IMR-90 (cell line): ENCODE results near the gene GRAP. TPM values are rescaled to one million over a fixed set of nuclear protein-coding genes. Genes with fewer than 3 reads are reported as not detected.

Experiments
- ATAC-seq: fragments of 200-7000 bp; cut with Tn5 transposase; 2 replicates; pipeline ENCODE4 v1.9.1; 2020; ENCODE audit warnings: low read depth, mild to moderate bottlenecking, moderate library complexity
- BruUV-seq: library from RNA; stranded (reverse); fragments of 400-500 nt; replicated peaks from 2 replicates; lab custom pipeline; 2021; lab: Mats Ljungman, UMichigan
- CTCF ChIA-PET: fragments of 300-600 bp; formaldehyde crosslinking; extraction: SDS; loops from one replicate; lab custom pipeline; 2021; ENCODE audit warnings: antibody characterized with exemption; lab: Yijun Ruan, JAX
- POLR2A ChIA-PET: fragments of 300-600 bp; sonication (Branson Sonifier 250); formaldehyde crosslinking; loops from one replicate; lab custom pipeline; 2022; ENCODE audit warnings: antibody characterized with exemption; ENCODE audit not compliant: unreplicated experiment; lab: Charles Lee
- DNase-seq: peaks from one replicate; pipeline ENCODE4 v3.0.0; 2013
- H2AFZ ChIP-seq: replicated peaks from 2 replicates; pipeline ENCODE3; 2013; ENCODE audit warnings: low read length, mild to moderate bottlenecking; ENCODE audit not compliant: poor library complexity
- H2AK5ac ChIP-seq: 2 replicates; pipeline ENCODE4 v1.6.1; 2013; ENCODE audit warnings: low read depth, low read length, inconsistent platforms
- H2AK9ac ChIP-seq: replicated peaks from 2 replicates; pipeline ENCODE3; 2013; ENCODE audit warnings: mild to moderate bottlenecking, low read depth, low read length, moderate library complexity; ENCODE audit not compliant: poor library complexity
- H2BK120ac ChIP-seq: 2 replicates; pipeline ENCODE4 v1.6.1; 2013; ENCODE audit warnings: low read depth, low read length, inconsistent platforms
- H2BK15ac ChIP-seq: 3 replicates; pipeline ENCODE4 v1.6.1; 2013; ENCODE audit warnings: low read depth, low read length, inconsistent platforms
- H2BK20ac ChIP-seq: 2 replicates; pipeline ENCODE4 v1.6.1; 2013; ENCODE audit warnings: low read depth, mild to moderate bottlenecking, inconsistent platforms, low read length, moderate library complexity
- H2BK5ac ChIP-seq: 2 replicates; pipeline ENCODE4 v1.6.1; 2013; ENCODE audit warnings: mild to moderate bottlenecking, low read depth, low read length, inconsistent platforms; ENCODE audit not compliant: poor library complexity, severe bottlenecking
- H3K14ac ChIP-seq: replicated peaks from 2 replicates; pipeline ENCODE4 v1.6.1; 2013; ENCODE audit warnings: low read depth, low read length, inconsistent platforms
- H3K18ac ChIP-seq: 2 replicates; pipeline ENCODE4 v1.6.1; 2013; ENCODE audit warnings: low read depth, low read length, control low read depth
- H3K23ac ChIP-seq: 2 replicates; pipeline ENCODE4 v1.6.1; 2013; ENCODE audit warnings: low read depth, low read length, inconsistent platforms
- H3K27ac ChIP-seq: 2 replicates; pipeline ENCODE4 v1.5.1; 2013; ENCODE audit warnings: mild to moderate bottlenecking, control low read depth, low read length; ENCODE audit not compliant: insufficient read depth
- H3K27me3 ChIP-seq: 2 replicates; pipeline ENCODE4 v1.6.1; 2013; ENCODE audit warnings: low read length; ENCODE audit not compliant: control insufficient read depth, insufficient read depth
- H3K36me3 ChIP-seq: 2 replicates; pipeline ENCODE4 v1.6.1; 2013; ENCODE audit warnings: low read length, mixed read lengths; ENCODE audit not compliant: control insufficient read depth, insufficient read depth
- H3K4ac ChIP-seq: 2 replicates; pipeline ENCODE4 v1.6.1; 2013; ENCODE audit warnings: low read depth, low read length, inconsistent platforms
- H3K4me1 ChIP-seq: 2 replicates; pipeline ENCODE4 v1.6.1; 2013; ENCODE audit warnings: low read length, mixed read lengths; ENCODE audit not compliant: control insufficient read depth, insufficient read depth
- H3K4me2 ChIP-seq: 2 replicates; pipeline ENCODE4 v1.6.1; 2013; ENCODE audit warnings: low read depth, mild to moderate bottlenecking, control low read depth, low read length, moderate library complexity
- H3K4me3 ChIP-seq: 2 replicates; pipeline ENCODE4 v1.5.1; 2013; ENCODE audit warnings: low read depth, mild to moderate bottlenecking, control low read depth, low read length, moderate library complexity; ENCODE audit not compliant: insufficient read depth
- H3K56ac ChIP-seq: 2 replicates; pipeline ENCODE4 v1.6.1; 2013; ENCODE audit warnings: low read length, inconsistent platforms; ENCODE audit not compliant: insufficient read depth; ENCODE audit errors: extremely low read depth
- H3K79me1 ChIP-seq, 2 experiments: 2 replicates each; pipeline ENCODE4 v1.6.1; 2013; ENCODE audit warnings: low read length in 2 of 2, inconsistent platforms in 1 of 2, low read depth in 1 of 2
- H3K9ac ChIP-seq: 2 replicates; pipeline ENCODE4 v1.6.1; 2013; ENCODE audit warnings: low read depth, low read length, control low read depth
- H3K9me1 ChIP-seq: 2 replicates; pipeline ENCODE4 v1.6.1; 2013; ENCODE audit warnings: low read length, inconsistent platforms; ENCODE audit not compliant: insufficient read depth
- H3K9me3 ChIP-seq: 2 replicates; pipeline ENCODE4 v1.6.1; 2013; ENCODE audit warnings: low read length; ENCODE audit not compliant: control insufficient read depth, insufficient read depth
- H4K20me1 ChIP-seq: 2 replicates; pipeline ENCODE4 v1.6.1; 2013; ENCODE audit warnings: low read length, inconsistent platforms; ENCODE audit not compliant: insufficient read depth
- H4K5ac ChIP-seq: 2 replicates; pipeline ENCODE4 v1.6.1; 2013; ENCODE audit warnings: mild to moderate bottlenecking, low read depth, low read length, control low read depth
- H4K8ac ChIP-seq, 2 experiments: 2 replicates each; pipeline ENCODE4 v1.6.1; 2013; ENCODE audit warnings: low read depth in 2 of 2, low read length in 2 of 2, control low read depth in 1 of 2, inconsistent platforms in 1 of 2
- H4K91ac ChIP-seq: 2 replicates; pipeline ENCODE4 v1.6.1; 2013; ENCODE audit warnings: low read depth, low read length, inconsistent platforms; ENCODE audit not compliant: insufficient read depth
- BHLHE40 ChIP-seq: fragments of 150-350 bp; IDR thresholded peaks from 2 replicates; pipeline ENCODE4 v1.6.1; 2016; ENCODE audit warnings: mild to moderate bottlenecking, low read depth, low read length
- CEBPB ChIP-seq: IDR thresholded peaks from 2 replicates; pipeline ENCODE4 v1.6.1; 2012; ENCODE audit warnings: low read depth, low read length, improper control_type of control experiment
- FOS ChIP-seq: fragments of 150-350 bp; IDR thresholded peaks from 2 replicates; pipeline ENCODE4 v1.6.1; 2016; ENCODE audit warnings: low read depth, low read length
- MAZ ChIP-seq: IDR thresholded peaks from 2 replicates; pipeline ENCODE4 v1.6.1; 2012; ENCODE audit warnings: low read depth, mild to moderate bottlenecking, low read length, improper control_type of control experiment, moderate library complexity, borderline replicate concordance
- MXI1 ChIP-seq: IDR thresholded peaks from 2 replicates; pipeline ENCODE4 v1.6.1; 2012; ENCODE audit warnings: low read depth, mild to moderate bottlenecking, low read length, moderate library complexity, borderline replicate concordance
- RAD21 ChIP-seq: IDR thresholded peaks from 2 replicates; pipeline ENCODE4 v1.6.1; 2012; ENCODE audit warnings: low read length, improper control_type of control experiment
- RCOR1 ChIP-seq: IDR thresholded peaks from 2 replicates; pipeline ENCODE4 v1.6.1; 2012; ENCODE audit warnings: mild to moderate bottlenecking, low read length, improper control_type of control experiment; ENCODE audit not compliant: insufficient replicate concordance
- WGBS, 2 experiments: methylation state at CpG; one replicate each; pipeline versions ENCODE4 v1.1.5 to v1.1.7; 2013; ENCODE audit warnings: missing lambda C conversion rate in 2 of 2; ENCODE audit not compliant: insufficient read length in 1 of 2; ENCODE audit errors: extremely low coverage in 2 of 2; 5-methylcytosine and 5-hydroxymethylcytosine counted together
- dilution Hi-C: fragments of 300-500 bp; cut with HindIII; formaldehyde crosslinking; loops from one replicate; pipeline ENCODE4 v1.14.3; 2018; ENCODE audit warnings: low sequenced_read_pairs; ENCODE audit not compliant: unreplicated experiment
- in situ Hi-C: fragments of 300-500 bp; cut with MboI; formaldehyde crosslinking; loops from 3 replicates; pipeline ENCODE4 v1.14.3; 2019; ENCODE audit warnings: low sequenced_read_pairs, inconsistent platforms, mixed read lengths
- intact Hi-C: fragments of 100-400 bp; cut with micrococcal nuclease; formaldehyde crosslinking; loops from 2 replicates; pipeline ENCODE4 v1.10.0; 2022
- polyA plus RNA-seq, 3 experiments: library from polyadenylated mRNA; depleted of rRNA; stranded (reverse); fragments of >200 nt; gene quantifications; 2 replicates each; pipeline ENCODE4 v1.2.3, GENCODE V29; 2012; ENCODE audit warnings: low replicate concordance in 1 of 3
- total RNA-seq: library from RNA; depleted of rRNA; stranded (reverse); fragments of >200 nt; gene quantifications from 2 replicates; pipeline ENCODE4 v1.2.3, GENCODE V29; 2012
- TF ChIP-seq, protein P1 (sequence below): conservative IDR thresholded peaks from 2 replicates; pipeline ENCODE4 v1.5.1; 2012; ENCODE audit warnings: mild to moderate bottlenecking, low read depth, low read length, improper control_type of control experiment

GRAP gene
- total and polyA plus RNA-seq, 2 of the 4 experiments (the other 2 are of a cell fraction) = under 0.01 to 0.14 TPM

DNA sequence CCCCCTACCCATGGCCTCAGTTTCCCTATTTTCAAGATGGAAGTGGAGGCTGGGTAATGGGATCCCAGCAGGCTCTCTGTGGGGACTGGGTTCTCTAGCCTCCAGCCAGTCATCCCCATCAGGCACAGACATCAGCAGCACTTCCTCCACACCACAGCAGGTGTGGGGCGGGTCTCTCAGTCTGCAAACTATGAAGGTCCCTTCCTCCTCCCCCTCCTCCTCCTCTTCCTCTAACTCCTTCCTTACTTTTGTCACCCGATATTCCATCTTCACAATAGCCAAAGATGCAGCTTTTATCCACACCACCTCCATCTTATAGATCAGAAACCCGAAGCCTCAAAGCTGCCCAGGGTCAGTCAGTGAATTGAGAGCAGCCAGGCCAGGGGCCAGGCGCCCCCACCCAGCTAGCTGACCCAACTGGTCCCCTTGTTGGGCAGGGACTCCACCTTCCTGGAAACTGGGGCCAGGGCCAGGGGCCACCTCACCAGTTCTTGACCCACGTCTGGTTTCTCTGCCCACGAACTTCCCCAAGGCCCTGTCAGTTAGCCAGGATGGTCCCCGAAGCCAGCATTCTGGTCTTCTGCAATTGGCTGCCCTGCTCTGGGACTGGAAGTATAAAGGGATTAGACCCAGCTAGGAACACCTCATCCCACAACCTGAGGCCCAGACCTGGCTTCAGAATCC is 44.7 kb downstream of the GRAP start:
- peak overlapping the region; percentile 54; the same call in 1 of the 2 replicates for H3K9ac ChIP-seq
- H3K36me3 ChIP-seq = peaks cover 7% of the 10 kb centered on the region
- H3K4me1 ChIP-seq = peaks cover 31% of the 10 kb centered on the region
- BruUV-seq = no TSS peak
- H2AK9ac ChIP-seq = peak overlapping the region; percentile 88
- H3K27me3 ChIP-seq = no peaks in the 10 kb centered on the region
- ChIA-PET POLR2A (no interaction called here), CTCF (interaction anchor here (0.7 kb wide), 1 partner anchor 41 kb away, joined by 3 read pairs; no protein-coding TSS in a partner anchor)
- no peak overlapping the region; the same call in 1 of the 2 replicates for H3K56ac ChIP-seq
- dilution Hi-C loops (no loop called here), in situ Hi-C loops (no loop called here), intact Hi-C loops (no loop called here)
- no peak overlapping the region for H3K18ac ChIP-seq
- no peak overlapping the region for H4K5ac ChIP-seq
- H3K9me1 ChIP-seq = peaks cover 13% of the 10 kb centered on the region; the same call in 1 of the 2 replicates
- H4K8ac ChIP-seq = no peak overlapping the region
- peak overlapping the region; percentile 89; the same call in 1 of the 2 replicates for H2AK5ac ChIP-seq
- DNase-seq = no peak
- no peak overlapping the region for H2AFZ ChIP-seq
- H2BK5ac ChIP-seq = no peak overlapping the region
- H3K27ac ChIP-seq = no peak overlapping the region; the same call in 1 of the 2 replicates
- peaks cover 18 to 74% of the 10 kb centered on the region in 2 experiments; a peak in 3 of 4 replicates for H3K79me1 ChIP-seq
- peak overlapping the region; percentile 3; the same call in 1 of the 2 replicates for H3K23ac ChIP-seq
- H4K20me1 ChIP-seq = peaks cover 43% of the 10 kb centered on the region
- no peak overlapping the region for H4K91ac ChIP-seq
- H3K14ac ChIP-seq = 0 out of 2 replicates have a peak overlapping the region, but pooled peaks have one; percentile 35
- no peaks in the 10 kb centered on the region for H3K9me3 ChIP-seq
- no peak overlapping the region for H2BK15ac ChIP-seq
- 100% methylated on average over 1 of the region's 7 CpGs; no CpG with 5 or more reads in 1 of the 2 experiments for WGBS, 2 experiments
- no peak overlapping the region; the same call in 1 of the 2 replicates for H3K4ac ChIP-seq
- H3K4me2 ChIP-seq = peak overlapping the region; percentile 86
- TF ChIP-seq RAD21 (no peak), CEBPB (no peak), RCOR1 (no peak), MAZ (no peak), MXI1 (no peak), FOS (no peak), BHLHE40 (no peak)
- TF ChIP-seq, protein P1, sequence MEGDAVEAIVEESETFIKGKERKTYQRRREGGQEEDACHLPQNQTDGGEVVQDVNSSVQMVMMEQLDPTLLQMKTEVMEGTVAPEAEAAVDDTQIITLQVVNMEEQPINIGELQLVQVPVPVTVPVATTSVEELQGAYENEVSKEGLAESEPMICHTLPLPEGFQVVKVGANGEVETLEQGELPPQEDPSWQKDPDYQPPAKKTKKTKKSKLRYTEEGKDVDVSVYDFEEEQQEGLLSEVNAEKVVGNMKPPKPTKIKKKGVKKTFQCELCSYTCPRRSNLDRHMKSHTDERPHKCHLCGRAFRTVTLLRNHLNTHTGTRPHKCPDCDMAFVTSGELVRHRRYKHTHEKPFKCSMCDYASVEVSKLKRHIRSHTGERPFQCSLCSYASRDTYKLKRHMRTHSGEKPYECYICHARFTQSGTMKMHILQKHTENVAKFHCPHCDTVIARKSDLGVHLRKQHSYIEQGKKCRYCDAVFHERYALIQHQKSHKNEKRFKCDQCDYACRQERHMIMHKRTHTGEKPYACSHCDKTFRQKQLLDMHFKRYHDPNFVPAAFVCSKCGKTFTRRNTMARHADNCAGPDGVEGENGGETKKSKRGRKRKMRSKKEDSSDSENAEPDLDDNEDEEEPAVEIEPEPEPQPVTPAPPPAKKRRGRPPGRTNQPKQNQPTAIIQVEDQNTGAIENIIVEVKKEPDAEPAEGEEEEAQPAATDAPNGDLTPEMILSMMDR = no peak
- no peak overlapping the region for H2BK120ac ChIP-seq
- no peak for ATAC-seq
- no peak overlapping the region for H2BK20ac ChIP-seq
- no peak overlapping the region for H3K4me3 ChIP-seq
